GM12878 (cell line): ENCODE measurements around the gene LIF. TPM values are rescaled to one million over a fixed set of nuclear protein-coding genes. Genes with fewer than 3 reads are reported as not detected.

Experiments
- CBFB ChIP-seq: IDR thresholded peaks from 2 replicates; pipeline ENCODE4 v1.6.1; 2016; ENCODE audit warnings: antibody characterized with exemption, low read depth
- CHD2 ChIP-seq: IDR thresholded peaks from 2 replicates; pipeline ENCODE4 v1.6.1; 2011; ENCODE audit warnings: low read depth, low read length, improper control_type of control experiment, borderline replicate concordance
- EGR1 ChIP-seq, 2 experiments: IDR thresholded peaks; 1 replicate in 1 of 2; 2 replicates in 1 of 2; pipeline ENCODE4 v1.6.1; 2011 to 2012; ENCODE audit warnings: low read depth in 2 of 2, low read length in 2 of 2, borderline replicate concordance in 1 of 2, mild to moderate bottlenecking in 1 of 2, moderate library complexity in 1 of 2
- EP300 ChIP-seq, 2 experiments: fragments of 150-350 bp in 1 of 2; IDR thresholded peaks; 2 replicates each; pipeline ENCODE4 v1.6.1; 2011 to 2012; ENCODE audit warnings: low read depth in 2 of 2, low read length in 2 of 2, borderline replicate concordance in 1 of 2, improper control_type of control experiment in 1 of 2, inconsistent platforms in 1 of 2; ENCODE audit not compliant: control insufficient read depth in 1 of 2
- ESRRA ChIP-seq: IDR thresholded peaks from 2 replicates; pipeline ENCODE4 v1.6.1; 2012; ENCODE audit warnings: mild to moderate bottlenecking, low read length, improper control_type of control experiment
- MEF2B ChIP-seq: fragments of 450-650 bp; IDR thresholded peaks from 2 replicates; pipeline ENCODE4 v1.6.1; 2018; ENCODE audit warnings: mild to moderate bottlenecking, moderate library complexity; ENCODE audit not compliant: partially characterized antibody, poor library complexity, severe bottlenecking
- PAX5 ChIP-seq: IDR thresholded peaks from 2 replicates; pipeline ENCODE4 v1.6.1; 2011; ENCODE audit warnings: low read depth, low read length, borderline replicate concordance
- RUNX3 ChIP-seq: IDR thresholded peaks from 2 replicates; pipeline ENCODE4 v1.6.1; 2012; ENCODE audit warnings: low read length, inconsistent platforms
- SIX5 ChIP-seq: IDR thresholded peaks from 2 replicates; pipeline ENCODE4 v1.6.1; 2011; ENCODE audit warnings: mild to moderate bottlenecking, low read depth, low read length, moderate library complexity; ENCODE audit not compliant: severe bottlenecking
- SPI1 ChIP-seq: IDR thresholded peaks from 2 replicates; pipeline ENCODE4 v1.6.1; 2011; ENCODE audit warnings: low read depth, mild to moderate bottlenecking, low read length, moderate library complexity, borderline replicate concordance; ENCODE audit not compliant: insufficient read depth
- TBL1XR1 ChIP-seq: IDR thresholded peaks from 2 replicates; pipeline ENCODE4 v1.6.1; 2012; ENCODE audit warnings: low read depth, low read length, improper control_type of control experiment
- TCF12 ChIP-seq: IDR thresholded peaks from 2 replicates; pipeline ENCODE4 v1.6.1; 2011; ENCODE audit warnings: low read depth, mild to moderate bottlenecking, low read length
- ZNF384 ChIP-seq: IDR thresholded peaks from 2 replicates; pipeline ENCODE4 v1.6.1; 2012; ENCODE audit warnings: low read depth, mild to moderate bottlenecking, low read length, improper control_type of control experiment, borderline replicate concordance
- polyA plus RNA-seq, 11 experiments: library from polyadenylated mRNA; depleted of rRNA in 4 of 11; unstranded in 6 of 11; stranded (reverse) in 5 of 11; fragments of >200 nt; fragmentation: Nextera tagmentation in 4 of 11; fragmentation: Illumina TruSeq in 1 of 11; extraction: Ambion mirVana in 4 of 11; extraction: Trizol in 1 of 11; gene quantifications; 1 replicate in 1 of 11; 2 replicates in 10 of 11; pipeline versions ENCODE4 v1.2.1 to v1.2.3, GENCODE V29; 2011 to 2016; ENCODE audit warnings: inconsistent platforms in 2 of 11, missing spikeins in 2 of 11, low read depth in 1 of 11
- total RNA-seq, 4 experiments: library from RNA; depleted of rRNA in 3 of 4; stranded (reverse); fragments of >200 nt in 3 of 4; fragmentation: Illumina TruSeq in 1 of 4; extraction: Trizol in 1 of 4; gene quantifications; 2 replicates each; pipeline versions ENCODE4 v1.2.1 to v1.2.3, GENCODE V29; 2013 to 2021
- TF ChIP-seq, protein P1 (sequence below): IDR thresholded peaks from 2 replicates; pipeline ENCODE4 v1.6.1; 2011; ENCODE audit warnings: low read depth, low read length, improper control_type of control experiment, borderline replicate concordance
- TF ChIP-seq, protein P2 (sequence below): IDR thresholded peaks from 2 replicates; pipeline ENCODE4 v1.6.1; 2012; ENCODE audit warnings: low read depth, low read length, improper control_type of control experiment
- TF ChIP-seq, protein P3 (sequence below): IDR thresholded peaks from 2 replicates; pipeline ENCODE4 v1.6.1; 2011; ENCODE audit warnings: borderline replicate concordance, low read depth, mild to moderate bottlenecking, moderate library complexity, low read length; ENCODE audit not compliant: insufficient read depth, poor library complexity, severe bottlenecking
- TF ChIP-seq, protein P4 (sequence below): fragments of 450-650 bp; conservative IDR thresholded peaks from 2 replicates; pipeline ENCODE4 v1.6.1; 2017; ENCODE audit warnings: mild to moderate bottlenecking, moderate library complexity
- TF ChIP-seq, protein P5 (sequence below): fragments of 450-650 bp; IDR thresholded peaks from 2 replicates; pipeline ENCODE4 v1.6.1; 2017; ENCODE audit warnings: low read depth, mild to moderate bottlenecking, moderate library complexity
- TF ChIP-seq, protein P6 (sequence below): fragments of 450-650 bp; IDR thresholded peaks from 2 replicates; pipeline ENCODE4 v1.6.1; 2017; ENCODE audit warnings: mild to moderate bottlenecking

Gene LIF
- total and polyA plus RNA-seq, 10 of the 15 experiments (the other 5 are each of a cell fraction or from before 2014, with no cell fraction given), result 0.05 to 3.4 (median 0.97) TPM

DNA sequence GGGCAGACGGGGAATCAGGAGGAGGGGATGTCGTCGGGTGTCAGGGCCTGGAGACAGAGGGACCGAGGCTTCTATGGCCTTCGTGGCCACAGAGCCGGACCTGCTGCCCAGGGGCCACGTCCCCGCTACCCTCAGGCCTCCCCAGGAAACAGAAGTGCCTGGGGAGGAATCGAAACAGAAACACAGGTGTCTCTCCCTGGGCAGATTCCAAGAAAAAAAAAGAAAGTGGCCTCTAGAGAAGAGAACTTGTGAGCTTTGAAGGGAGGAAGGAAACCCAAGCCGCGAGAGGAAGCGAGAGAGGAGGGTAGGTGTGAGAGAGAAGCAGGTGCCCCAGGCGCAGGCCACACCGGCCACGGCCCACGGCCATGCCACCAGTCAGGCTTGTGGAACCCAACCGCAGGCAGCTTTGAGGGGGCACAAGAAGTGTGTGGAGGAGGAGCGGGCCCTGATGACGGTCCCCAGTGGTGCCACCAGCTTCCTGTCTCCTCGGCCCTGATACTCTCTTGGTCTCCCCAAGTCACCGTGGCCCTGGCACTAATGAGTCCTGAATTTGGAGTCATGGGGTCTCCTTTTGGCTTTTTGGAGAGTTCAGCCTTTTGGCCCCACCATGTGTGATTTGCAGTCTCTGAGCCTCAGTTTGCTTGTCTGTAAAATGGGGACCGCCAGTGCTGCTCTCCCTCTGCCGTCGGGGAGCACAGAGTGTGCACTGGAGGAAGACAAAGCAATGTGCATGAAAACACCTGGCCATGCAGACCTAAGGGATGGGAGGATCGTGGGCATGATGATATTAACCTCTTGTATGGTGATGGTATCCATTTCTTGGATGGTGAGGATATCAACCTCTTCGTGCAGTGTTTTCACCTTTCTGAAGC, 25.2 kb downstream of the LIF start (continued):
- TF ChIP-seq EGR1 (IDR thresholded peaks at IDR 0.05; ENCODE audit: borderline replicate concordance in 1 of 2, low read depth in 2 of 2, low read length in 2 of 2) (peak in 1 of 2 experiments; percentile 50; a peak in 2 of 3 replicates), CBFB (no peak), ESRRA (no peak), PAX5 (peak; percentile 51; the same call in 1 of the 2 replicates), TBL1XR1 (no peak), SIX5 (no peak), MEF2B (no peak), RUNX3 (peak; percentile 67), SPI1 (peak; percentile 68), TCF12 (peak; percentile 70), EP300 (IDR thresholded peaks at IDR 0.05; ENCODE audit: borderline replicate concordance in 1 of 2, control insufficient read depth in 1 of 2, low read depth in 2 of 2, low read length in 2 of 2) (0 out of 4 replicates have a peak, but pooled peaks of 1 of the 2 experiments have one; percentile 33), ZNF384 (peak; percentile 21; the same call in 1 of the 2 replicates), CHD2 (0 out of 2 replicates have a peak, but pooled peaks have one; percentile 23)
- TF ChIP-seq, protein P1, sequence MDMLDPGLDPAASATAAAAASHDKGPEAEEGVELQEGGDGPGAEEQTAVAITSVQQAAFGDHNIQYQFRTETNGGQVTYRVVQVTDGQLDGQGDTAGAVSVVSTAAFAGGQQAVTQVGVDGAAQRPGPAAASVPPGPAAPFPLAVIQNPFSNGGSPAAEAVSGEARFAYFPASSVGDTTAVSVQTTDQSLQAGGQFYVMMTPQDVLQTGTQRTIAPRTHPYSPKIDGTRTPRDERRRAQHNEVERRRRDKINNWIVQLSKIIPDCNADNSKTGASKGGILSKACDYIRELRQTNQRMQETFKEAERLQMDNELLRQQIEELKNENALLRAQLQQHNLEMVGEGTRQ, result no peak
- TF ChIP-seq, protein P2, sequence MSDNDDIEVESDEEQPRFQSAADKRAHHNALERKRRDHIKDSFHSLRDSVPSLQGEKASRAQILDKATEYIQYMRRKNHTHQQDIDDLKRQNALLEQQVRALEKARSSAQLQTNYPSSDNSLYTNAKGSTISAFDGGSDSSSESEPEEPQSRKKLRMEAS, result 0 out of 2 replicates have a peak, but pooled peaks have one; percentile 22
- TF ChIP-seq, protein P3, sequence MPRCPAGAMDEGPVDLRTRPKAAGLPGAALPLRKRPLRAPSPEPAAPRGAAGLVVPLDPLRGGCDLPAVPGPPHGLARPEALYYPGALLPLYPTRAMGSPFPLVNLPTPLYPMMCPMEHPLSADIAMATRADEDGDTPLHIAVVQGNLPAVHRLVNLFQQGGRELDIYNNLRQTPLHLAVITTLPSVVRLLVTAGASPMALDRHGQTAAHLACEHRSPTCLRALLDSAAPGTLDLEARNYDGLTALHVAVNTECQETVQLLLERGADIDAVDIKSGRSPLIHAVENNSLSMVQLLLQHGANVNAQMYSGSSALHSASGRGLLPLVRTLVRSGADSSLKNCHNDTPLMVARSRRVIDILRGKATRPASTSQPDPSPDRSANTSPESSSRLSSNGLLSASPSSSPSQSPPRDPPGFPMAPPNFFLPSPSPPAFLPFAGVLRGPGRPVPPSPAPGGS, result peak; percentile 24
- TF ChIP-seq, protein P4, sequence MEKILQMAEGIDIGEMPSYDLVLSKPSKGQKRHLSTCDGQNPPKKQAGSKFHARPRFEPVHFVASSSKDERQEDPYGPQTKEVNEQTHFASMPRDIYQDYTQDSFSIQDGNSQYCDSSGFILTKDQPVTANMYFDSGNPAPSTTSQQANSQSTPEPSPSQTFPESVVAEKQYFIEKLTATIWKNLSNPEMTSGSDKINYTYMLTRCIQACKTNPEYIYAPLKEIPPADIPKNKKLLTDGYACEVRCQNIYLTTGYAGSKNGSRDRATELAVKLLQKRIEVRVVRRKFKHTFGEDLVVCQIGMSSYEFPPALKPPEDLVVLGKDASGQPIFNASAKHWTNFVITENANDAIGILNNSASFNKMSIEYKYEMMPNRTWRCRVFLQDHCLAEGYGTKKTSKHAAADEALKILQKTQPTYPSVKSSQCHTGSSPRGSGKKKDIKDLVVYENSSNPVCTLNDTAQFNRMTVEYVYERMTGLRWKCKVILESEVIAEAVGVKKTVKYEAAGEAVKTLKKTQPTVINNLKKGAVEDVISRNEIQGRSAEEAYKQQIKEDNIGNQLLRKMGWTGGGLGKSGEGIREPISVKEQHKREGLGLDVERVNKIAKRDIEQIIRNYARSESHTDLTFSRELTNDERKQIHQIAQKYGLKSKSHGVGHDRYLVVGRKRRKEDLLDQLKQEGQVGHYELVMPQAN, result no peak
- TF ChIP-seq, protein P5, sequence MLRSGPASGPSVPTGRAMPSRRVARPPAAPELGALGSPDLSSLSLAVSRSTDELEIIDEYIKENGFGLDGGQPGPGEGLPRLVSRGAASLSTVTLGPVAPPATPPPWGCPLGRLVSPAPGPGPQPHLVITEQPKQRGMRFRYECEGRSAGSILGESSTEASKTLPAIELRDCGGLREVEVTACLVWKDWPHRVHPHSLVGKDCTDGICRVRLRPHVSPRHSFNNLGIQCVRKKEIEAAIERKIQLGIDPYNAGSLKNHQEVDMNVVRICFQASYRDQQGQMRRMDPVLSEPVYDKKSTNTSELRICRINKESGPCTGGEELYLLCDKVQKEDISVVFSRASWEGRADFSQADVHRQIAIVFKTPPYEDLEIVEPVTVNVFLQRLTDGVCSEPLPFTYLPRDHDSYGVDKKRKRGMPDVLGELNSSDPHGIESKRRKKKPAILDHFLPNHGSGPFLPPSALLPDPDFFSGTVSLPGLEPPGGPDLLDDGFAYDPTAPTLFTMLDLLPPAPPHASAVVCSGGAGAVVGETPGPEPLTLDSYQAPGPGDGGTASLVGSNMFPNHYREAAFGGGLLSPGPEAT, result peak; percentile 50
- TF ChIP-seq, protein P6, sequence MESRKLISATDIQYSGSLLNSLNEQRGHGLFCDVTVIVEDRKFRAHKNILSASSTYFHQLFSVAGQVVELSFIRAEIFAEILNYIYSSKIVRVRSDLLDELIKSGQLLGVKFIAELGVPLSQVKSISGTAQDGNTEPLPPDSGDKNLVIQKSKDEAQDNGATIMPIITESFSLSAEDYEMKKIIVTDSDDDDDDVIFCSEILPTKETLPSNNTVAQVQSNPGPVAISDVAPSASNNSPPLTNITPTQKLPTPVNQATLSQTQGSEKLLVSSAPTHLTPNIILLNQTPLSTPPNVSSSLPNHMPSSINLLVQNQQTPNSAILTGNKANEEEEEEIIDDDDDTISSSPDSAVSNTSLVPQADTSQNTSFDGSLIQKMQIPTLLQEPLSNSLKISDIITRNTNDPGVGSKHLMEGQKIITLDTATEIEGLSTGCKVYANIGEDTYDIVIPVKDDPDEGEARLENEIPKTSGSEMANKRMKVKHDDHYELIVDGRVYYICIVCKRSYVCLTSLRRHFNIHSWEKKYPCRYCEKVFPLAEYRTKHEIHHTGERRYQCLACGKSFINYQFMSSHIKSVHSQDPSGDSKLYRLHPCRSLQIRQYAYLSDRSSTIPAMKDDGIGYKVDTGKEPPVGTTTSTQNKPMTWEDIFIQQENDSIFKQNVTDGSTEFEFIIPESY, result no peak
